MM.1S (cell line): ENCODE measurements around the gene HEPACAM.

ENCODE experiments used
- CTCF ChIP-seq: fragments of 300-600 bp; sonication (generic); IDR thresholded peaks from 2 replicates; pipeline ENCODE4 v1.5.1; 2016; ENCODE audit warnings: antibody characterized with exemption, low read length, mixed read lengths
- EZH2 ChIP-seq: fragments of 300-600 bp; sonication (generic); optimal IDR thresholded peaks from 2 replicates; pipeline ENCODE3; 2017; ENCODE audit warnings: low read depth, mild to moderate bottlenecking, antibody characterized with exemption, low read length, mixed read lengths
- EZH2phosphoT487 ChIP-seq: fragments of 300-600 bp; sonication (generic); IDR thresholded peaks from 2 replicates; pipeline ENCODE4 v1.6.1; 2018; ENCODE audit warnings: antibody characterized with exemption, low read length

GRCh38 chr11:124897674-124898262 lies 38.1 kb downstream of the HEPACAM start, which contains the start of gene ROBO4:
- TF ChIP-seq CTCF (no peak), EZH2 (no peak), EZH2phosphoT487 (no peak)
